ENCODE measurements around the gene ROBO2. TPM values are rescaled to one million over a fixed set of nuclear protein-coding genes. Genes with fewer than 3 reads are reported as not detected.

ROBO2 gene
- total and polyA plus RNA-seq, 3 donors from 2014 or later: 16.1 to 23.3 (median 17.7) TPM

- TF ChIP-seq POLR2A (IDR thresholded peaks at IDR 0.05) (no peak), CTCF (IDR thresholded peaks at IDR 0.05) (no peak)
- 88 to 91% methylated on average over 9 of the region's 9 CpGs for WGBS, 2 donors
- H3K27ac ChIP-seq: no peak overlapping the region
- H3K9me3 ChIP-seq: no peaks in the 10 kb centered on the region
- H3K36me3 ChIP-seq (ENCODE audit: low read depth, missing control alignments): no peaks in the 10 kb centered on the region
- H3K4me3 ChIP-seq: no peak overlapping the region
- H3K27me3 ChIP-seq: no peaks in the 10 kb centered on the region
- no peaks in the 10 kb centered on the region for H3K4me1 ChIP-seq
- intact Hi-C loops (cut with DNase I; ENCODE audit: low total_unique reads): no loop called here
- DNase-seq: no peak
Measured at GRCh38 chr3:77601823-77602415, 562.0 kb downstream of the ROBO2 start.

GRCh38 chr3:77602722-77603121 is 562.8 kb downstream of the ROBO2 start:
- Histone ChIP-seq H3K4me1 (no peaks in the 10 kb centered on the region), H3K36me3 (ENCODE audit: low read depth, missing control alignments) (no peaks in the 10 kb centered on the region), H3K27ac (no peak overlapping the region), H3K27me3 (no peaks in the 10 kb centered on the region), H3K9me3 (no peaks in the 10 kb centered on the region), H3K4me3 (no peak overlapping the region)
- no peak for DNase-seq
- intact Hi-C loops (cut with DNase I; ENCODE audit: low total_unique reads): no loop called here
- WGBS, 2 donors: 89 to 90% methylated on average over 3 of the region's 3 CpGs
- TF ChIP-seq POLR2A (IDR thresholded peaks at IDR 0.05): no peak
- TF ChIP-seq CTCF (IDR thresholded peaks at IDR 0.05): no peak

GRCh38 chr3:77605308-77605707 is 565.4 kb downstream of the ROBO2 start:
- H3K9me3 ChIP-seq: no peaks in the 10 kb centered on the region
- H3K4me1 ChIP-seq: no peaks in the 10 kb centered on the region
- no peaks in the 10 kb centered on the region for H3K36me3 ChIP-seq (ENCODE audit: low read depth, missing control alignments)
- no peak overlapping the region for H3K4me3 ChIP-seq
- TF ChIP-seq CTCF (IDR thresholded peaks at IDR 0.05) (no peak), POLR2A (IDR thresholded peaks at IDR 0.05) (no peak)
- DNase-seq: no peak
- H3K27me3 ChIP-seq: no peaks in the 10 kb centered on the region
- intact Hi-C loops (cut with DNase I; ENCODE audit: low total_unique reads): no loop called here
- whole genome bisulfite sequencing, 2 donors: 93 to 95% methylated on average over 2 of the region's 2 CpGs
- no peak overlapping the region for H3K27ac ChIP-seq

- H3K9me3 ChIP-seq: no peaks in the 10 kb centered on the region
- no peak for DNase-seq
- WGBS, 2 donors: 68 to 84% methylated on average over 1 of the region's 1 CpG
- TF ChIP-seq POLR2A (IDR thresholded peaks at IDR 0.05) (no peak), CTCF (IDR thresholded peaks at IDR 0.05) (no peak)
- intact Hi-C loops (cut with DNase I; ENCODE audit: low total_unique reads): no loop called here
- H3K27ac ChIP-seq: no peak overlapping the region
- H3K4me1 ChIP-seq: no peaks in the 10 kb centered on the region
- no peak overlapping the region for H3K4me3 ChIP-seq
- no peaks in the 10 kb centered on the region for H3K36me3 ChIP-seq (ENCODE audit: low read depth, missing control alignments)
- no peaks in the 10 kb centered on the region for H3K27me3 ChIP-seq
Measured at GRCh38 chr3:77605865-77606264, 566.0 kb downstream of the ROBO2 start.

- intact Hi-C loops (cut with DNase I; ENCODE audit: low total_unique reads): no loop called here
- H3K9me3 ChIP-seq: no peaks in the 10 kb centered on the region
- H3K4me1 ChIP-seq: no peaks in the 10 kb centered on the region
- TF ChIP-seq CTCF (IDR thresholded peaks at IDR 0.05) (no peak), POLR2A (IDR thresholded peaks at IDR 0.05) (no peak)
- no peak overlapping the region for H3K4me3 ChIP-seq
- H3K27ac ChIP-seq: no peak overlapping the region
- no peaks in the 10 kb centered on the region for H3K36me3 ChIP-seq (ENCODE audit: low read depth, missing control alignments)
- no peak for DNase-seq
- 74 to 79% methylated on average over 2 of the region's 2 CpGs for WGBS, 2 donors
- no peaks in the 10 kb centered on the region for H3K27me3 ChIP-seq
Measured at GRCh38 chr3:77606372-77606771, 566.5 kb downstream of the ROBO2 start.
